MCF 10A (cell line): Measurements from ENCODE around the gene CHST10. TPM values are rescaled to one million over a fixed set of nuclear protein-coding genes. Genes with fewer than 3 reads are reported as not detected.

Source experiments
- BruUV-seq: library from RNA; stranded (reverse); fragments of 400-500 nt; replicated peaks from 2 replicates; lab custom pipeline; 2021; lab: Mats Ljungman, UMichigan
- CTCF ChIA-PET: fragments of 300-600 bp; sonication (Branson Sonifier 250); formaldehyde crosslinking; extraction: SDS; loops from one replicate; lab custom pipeline; 2021; ENCODE audit warnings: antibody characterized with exemption, inconsistent platforms; lab: Yijun Ruan, JAX
- POLR2A ChIA-PET: fragments of 300-600, 350-650 bp; sonication (Branson Sonifier 250); formaldehyde crosslinking; extraction: SDS; loops from one replicate; lab custom pipeline; 2020; ENCODE audit warnings: antibody characterized with exemption, inconsistent platforms; lab: Yijun Ruan, JAX
- DNase-seq: peaks from one replicate; pipeline ENCODE4 v3.0.0-alpha.2; 2018; ENCODE audit not compliant: unreplicated experiment
- H3K27ac Mint-ChIP-seq: one replicate; pipeline ENCODE4 v1.8.0; 2022; ENCODE audit warnings: mild to moderate bottlenecking, low read depth, mixed read lengths; ENCODE audit not compliant: unreplicated experiment
- H3K27me3 Mint-ChIP-seq: one replicate; pipeline ENCODE4 v1.8.0; 2022; ENCODE audit warnings: mixed read lengths; ENCODE audit not compliant: insufficient read depth, unreplicated experiment
- H3K36me3 Mint-ChIP-seq: one replicate; pipeline ENCODE4 v1.8.0; 2022; ENCODE audit warnings: mild to moderate bottlenecking, moderate library complexity, mixed read lengths; ENCODE audit not compliant: insufficient read depth, unreplicated experiment
- H3K4me1 Mint-ChIP-seq: one replicate; pipeline ENCODE4 v1.8.0; 2022; ENCODE audit warnings: mixed read lengths; ENCODE audit not compliant: insufficient read depth, unreplicated experiment
- H3K4me3 Mint-ChIP-seq: one replicate; pipeline ENCODE4 v1.8.0; 2022; ENCODE audit warnings: mild to moderate bottlenecking, moderate library complexity, mixed read lengths; ENCODE audit not compliant: unreplicated experiment
- H3K9me3 Mint-ChIP-seq: one replicate; pipeline ENCODE4 v1.8.0; 2022; ENCODE audit warnings: mixed read lengths; ENCODE audit not compliant: unreplicated experiment
- CTCF ChIP-seq: fragments of 200-600 bp; IDR thresholded peaks from one replicate; pipeline ENCODE4 v1.8.0; 2022; ENCODE audit warnings: antibody characterized with exemption, mild to moderate bottlenecking; ENCODE audit not compliant: unreplicated experiment
- intact Hi-C: fragments of 100-400 bp; cut with micrococcal nuclease; formaldehyde crosslinking; loops from 2 replicates; pipeline ENCODE4 v1.14.1; 2022
- total RNA-seq: library from RNA; stranded (reverse); gene quantifications from 2 replicates; pipeline ENCODE4 v1.2.3, GENCODE V29; 2022

CHST10 gene
- total RNA-seq, 1 experiment from 2014 or later = 2.3 TPM

- no peaks in the 10 kb centered on the region for H3K4me1 Mint-ChIP-seq
These were observed 8.5 kb downstream of the CHST10 start for GRCh38 chr2:100408941-100409340.

GRCh38 chr2:100408104-100408503 lies 9.4 kb downstream of the CHST10 start:
- H3K27ac Mint-ChIP-seq = no peak overlapping the region
- POLR2A ChIA-PET = no interaction called here

More at GRCh38 chr2:100408941-100409340, 8.5 kb downstream of the CHST10 start:
- Mint-ChIP-seq H3K9me3 (no peaks in the 10 kb centered on the region), H3K27ac (no peak overlapping the region), H3K4me3 (no peak overlapping the region), H3K27me3 (no peaks in the 10 kb centered on the region), H3K36me3 (peaks cover 2% of the 10 kb centered on the region)
- intact Hi-C loops = no loop called here
- ChIA-PET CTCF (interaction anchor here (0.8 to 3.2 kb wide), 3 partner anchors 28 to 146 kb away, joined by 3 to 14 read pairs (median 4); no protein-coding TSS in a partner anchor), POLR2A (interaction anchor here (1.1 kb wide), 1 partner anchor 11 kb away, joined by 3 read pairs; no protein-coding TSS in a partner anchor)
- TF ChIP-seq CTCF = no peak
- no TSS peak for BruUV-seq
- no peak for DNase-seq

GRCh38 chr2:100407563-100407962 lies 9.9 kb downstream of the CHST10 start:
- H3K27ac Mint-ChIP-seq = no peak overlapping the region
- POLR2A ChIA-PET = interaction anchor here (0.5 to 0.6 kb wide), 2 partner anchors 10 to 134 kb away, joined by 3 read pairs; partner anchors contain the start of gene CHST10
- no peaks in the 10 kb centered on the region for H3K9me3 Mint-ChIP-seq
- no peaks in the 10 kb centered on the region for H3K27me3 Mint-ChIP-seq
- no peak for DNase-seq
- H3K36me3 Mint-ChIP-seq = no peaks in the 10 kb centered on the region
- intact Hi-C loops = no loop called here
- H3K4me1 Mint-ChIP-seq = no peaks in the 10 kb centered on the region
- no peak overlapping the region for H3K4me3 Mint-ChIP-seq
- CTCF ChIA-PET = interaction anchor here (1.0 to 3.2 kb wide), 2 partner anchors 27 to 145 kb away, joined by 3 to 14 read pairs; no protein-coding TSS in a partner anchor
- BruUV-seq = no TSS peak
- TF ChIP-seq CTCF = no peak

More at GRCh38 chr2:100408104-100408503, 9.4 kb downstream of the CHST10 start:
- H3K36me3 Mint-ChIP-seq = no peaks in the 10 kb centered on the region
- CTCF ChIA-PET = interaction anchor here (1.1 to 3.2 kb wide), 2 partner anchors 27 to 145 kb away, joined by 4 to 14 read pairs; no protein-coding TSS in a partner anchor
- no peaks in the 10 kb centered on the region for H3K4me1 Mint-ChIP-seq
- no TSS peak for BruUV-seq
- no peak for TF ChIP-seq CTCF
- no peak overlapping the region for H3K4me3 Mint-ChIP-seq
- no peak for DNase-seq
- no peaks in the 10 kb centered on the region for H3K9me3 Mint-ChIP-seq
- intact Hi-C loops = no loop called here
- H3K27me3 Mint-ChIP-seq = no peaks in the 10 kb centered on the region

- Mint-ChIP-seq H3K4me3 (no peak overlapping the region), H3K9me3 (no peaks in the 10 kb centered on the region), H3K4me1 (no peaks in the 10 kb centered on the region), H3K27me3 (no peaks in the 10 kb centered on the region), H3K36me3 (no peaks in the 10 kb centered on the region), H3K27ac (no peak overlapping the region)
- no peak for DNase-seq
- BruUV-seq = no TSS peak
- no peak for TF ChIP-seq CTCF
- ChIA-PET CTCF (interaction anchor here (0.6 to 3.2 kb wide), 3 partner anchors 27 to 873 kb away, joined by 3 to 14 read pairs (median 3); no protein-coding TSS in a partner anchor), POLR2A (interaction anchor here (0.5 to 0.6 kb wide), 2 partner anchors 10 to 134 kb away, joined by 3 read pairs; partner anchors contain the start of gene CHST10)
- intact Hi-C loops = no loop called here
These were observed 10.4 kb downstream of the CHST10 start for GRCh38 chr2:100407073-100407472.
